Activated T-cell treated with anti-CD3 and anti-CD28 coated beads for 1 hour (primary cell): Measurements from ENCODE around the gene TPX2.

Source experiments
- DNase-seq: peaks from one replicate; pipeline ENCODE4 v3.0.0-alpha.2; 2020; ENCODE audit warnings: low read depth

TPX2 gene

GRCh38 chr20:31706607-31707257 lies 32.4 kb upstream of the TPX2 start:
- no peak for DNase-seq

GRCh38 chr20:31707258-31707615 lies 31.9 kb upstream of the TPX2 start:
- DNase-seq: no peak

GRCh38 chr20:31707994-31708735 lies 30.9 kb upstream of the TPX2 start:
- DNase-seq: no peak

DNA sequence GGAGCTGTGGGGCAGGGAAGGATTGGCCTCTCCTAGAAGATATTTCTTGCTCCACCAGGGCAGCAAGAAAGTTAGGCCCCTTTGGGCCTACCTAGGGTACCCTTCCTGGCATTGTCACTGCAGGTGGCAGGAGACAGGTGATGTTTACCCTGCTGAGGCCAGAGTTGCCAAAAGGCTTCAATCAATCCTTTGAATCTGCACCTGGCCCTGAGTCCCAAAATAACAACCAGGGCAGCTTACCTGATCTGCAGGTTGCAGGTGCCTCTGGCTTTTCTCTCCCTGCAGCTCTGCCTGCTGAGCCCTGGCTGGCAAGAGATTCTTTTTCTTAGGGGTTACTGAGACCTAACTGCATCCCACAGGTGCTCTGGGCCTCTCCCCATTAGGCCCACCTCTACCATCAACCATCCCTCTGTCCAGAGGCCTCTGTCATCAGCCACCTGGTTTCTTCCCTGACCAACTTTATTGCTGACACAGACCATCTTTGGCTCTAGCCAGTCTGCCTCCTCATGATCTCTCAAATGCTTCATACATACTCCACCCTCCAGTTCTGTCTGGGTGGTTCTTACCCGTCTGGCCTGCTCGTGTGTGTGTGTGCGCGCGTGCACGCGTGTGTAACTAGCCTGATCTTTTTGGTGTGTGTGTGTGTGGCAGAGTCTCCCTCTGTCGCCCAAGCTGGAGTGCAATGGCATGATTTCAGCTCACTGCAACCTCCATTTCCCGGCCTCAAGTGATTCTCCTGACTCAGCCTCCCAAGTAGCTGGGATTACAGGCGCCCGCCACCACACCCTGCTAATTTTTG lies 30.2 kb upstream of the TPX2 start:
- DNase-seq: no peak

DNA sequence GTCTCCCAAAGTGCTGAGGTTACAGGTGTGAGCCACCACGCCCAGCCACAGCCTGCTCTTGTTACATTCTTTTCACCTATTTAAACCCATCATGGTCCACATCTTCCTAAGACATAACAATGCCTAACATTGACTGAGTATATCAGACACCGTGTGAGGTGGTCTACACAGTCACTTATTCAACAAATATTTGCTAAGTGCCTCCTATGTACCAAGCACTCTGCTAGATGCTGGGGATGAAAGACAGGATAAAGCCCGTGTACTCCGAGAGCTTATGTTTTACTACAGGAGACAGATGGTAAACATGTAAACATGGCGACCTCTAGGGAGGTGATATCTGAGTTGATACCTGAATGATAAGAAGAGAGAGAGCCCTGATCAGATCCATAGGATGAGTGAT lies 29.2 kb upstream of the TPX2 start:
- DNase-seq: no peak

DNA sequence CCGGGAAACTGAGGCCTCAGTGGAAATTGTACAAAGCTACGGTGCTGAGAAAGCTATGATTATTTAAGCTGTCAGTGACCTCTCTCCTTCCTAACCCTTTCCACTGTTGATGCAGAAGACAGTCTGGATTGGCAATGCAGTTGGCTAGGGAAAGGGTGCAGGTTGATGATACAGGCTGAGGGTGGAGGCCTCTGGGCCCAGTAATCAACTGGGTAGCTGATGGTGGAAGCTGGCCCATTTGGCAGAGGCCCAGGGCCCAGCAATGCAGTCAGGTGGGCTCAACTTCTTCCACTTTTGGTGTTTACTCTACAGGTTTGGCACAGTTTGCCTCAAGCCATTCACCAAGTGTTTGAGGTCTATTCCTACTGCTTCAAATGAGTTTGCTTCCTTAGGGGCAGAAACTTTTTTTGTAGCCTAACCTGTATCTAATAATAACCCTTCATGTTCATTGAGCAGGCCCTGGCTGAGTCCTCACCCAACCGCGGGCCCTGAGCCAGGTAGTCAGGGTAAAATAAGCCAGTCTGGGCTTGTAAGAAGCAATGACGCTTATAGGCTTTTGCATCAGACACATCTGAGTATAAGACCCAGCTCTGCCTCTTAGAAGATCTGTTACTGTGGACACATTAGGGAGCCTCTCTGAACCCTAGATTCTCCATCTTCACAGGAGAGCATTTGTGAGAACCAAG lies 28.5 kb upstream of the TPX2 start:
- no peak for DNase-seq

- no peak for DNase-seq
These were observed 27.6 kb upstream of the TPX2 start for GRCh38 chr20:31711179-31712111.

DNA sequence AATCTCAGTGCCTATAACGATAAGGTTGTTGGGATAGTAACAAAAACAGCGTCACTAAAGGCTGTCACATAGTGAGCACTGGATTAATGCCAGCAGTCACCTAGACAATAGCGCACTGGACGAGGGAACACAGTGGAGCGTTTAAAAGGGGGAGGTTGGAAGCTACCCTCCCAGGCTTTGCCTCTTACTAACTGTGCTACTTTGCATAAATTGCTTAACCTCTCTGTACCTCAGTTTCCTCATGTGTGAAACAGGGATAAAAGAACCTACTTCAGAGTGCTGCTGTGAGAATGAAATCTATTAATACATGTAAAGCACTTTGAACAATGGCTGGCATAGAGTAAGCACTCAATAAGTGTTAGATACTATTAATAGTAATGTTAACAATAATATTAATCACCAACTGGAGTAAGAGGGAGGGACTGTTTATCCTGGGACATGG lies 27.0 kb upstream of the TPX2 start:
- DNase-seq: no peak

DNA sequence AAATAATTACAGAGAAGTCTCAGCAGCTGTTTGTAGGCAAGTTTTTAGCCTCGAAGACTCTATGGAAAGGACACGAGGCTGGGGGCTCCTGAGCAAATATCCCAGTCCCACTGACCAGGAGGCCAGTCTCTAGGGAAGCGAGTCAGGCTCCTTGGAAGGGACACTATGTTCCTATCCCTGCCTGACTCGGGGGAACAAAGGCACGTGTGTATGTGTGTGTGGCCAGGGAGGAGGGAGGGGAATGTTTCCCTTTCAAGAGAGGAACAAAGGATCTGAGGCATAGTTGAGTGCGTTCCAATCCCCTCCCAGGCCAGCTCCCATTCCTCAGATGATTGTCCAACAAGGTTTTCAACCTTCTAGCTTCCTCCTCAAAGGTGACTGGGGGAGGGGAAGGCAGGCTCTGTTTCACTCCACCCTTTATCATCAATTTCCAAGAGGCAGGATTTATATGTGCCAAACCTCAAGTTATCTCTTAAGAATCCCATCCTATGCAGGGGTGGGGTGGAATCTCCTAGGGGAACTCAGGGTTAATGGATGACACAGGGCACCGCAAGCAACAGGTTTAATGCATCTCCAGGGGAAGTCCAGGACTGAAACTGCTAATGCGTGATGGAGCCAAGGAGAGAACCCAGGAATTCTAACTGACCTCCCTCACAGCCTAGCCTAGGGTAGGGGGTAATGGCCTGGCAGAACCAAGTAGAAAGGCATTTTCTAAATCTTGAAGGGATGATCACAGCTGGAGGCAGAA lies 26.4 kb upstream of the TPX2 start:
- no peak for DNase-seq

DNA sequence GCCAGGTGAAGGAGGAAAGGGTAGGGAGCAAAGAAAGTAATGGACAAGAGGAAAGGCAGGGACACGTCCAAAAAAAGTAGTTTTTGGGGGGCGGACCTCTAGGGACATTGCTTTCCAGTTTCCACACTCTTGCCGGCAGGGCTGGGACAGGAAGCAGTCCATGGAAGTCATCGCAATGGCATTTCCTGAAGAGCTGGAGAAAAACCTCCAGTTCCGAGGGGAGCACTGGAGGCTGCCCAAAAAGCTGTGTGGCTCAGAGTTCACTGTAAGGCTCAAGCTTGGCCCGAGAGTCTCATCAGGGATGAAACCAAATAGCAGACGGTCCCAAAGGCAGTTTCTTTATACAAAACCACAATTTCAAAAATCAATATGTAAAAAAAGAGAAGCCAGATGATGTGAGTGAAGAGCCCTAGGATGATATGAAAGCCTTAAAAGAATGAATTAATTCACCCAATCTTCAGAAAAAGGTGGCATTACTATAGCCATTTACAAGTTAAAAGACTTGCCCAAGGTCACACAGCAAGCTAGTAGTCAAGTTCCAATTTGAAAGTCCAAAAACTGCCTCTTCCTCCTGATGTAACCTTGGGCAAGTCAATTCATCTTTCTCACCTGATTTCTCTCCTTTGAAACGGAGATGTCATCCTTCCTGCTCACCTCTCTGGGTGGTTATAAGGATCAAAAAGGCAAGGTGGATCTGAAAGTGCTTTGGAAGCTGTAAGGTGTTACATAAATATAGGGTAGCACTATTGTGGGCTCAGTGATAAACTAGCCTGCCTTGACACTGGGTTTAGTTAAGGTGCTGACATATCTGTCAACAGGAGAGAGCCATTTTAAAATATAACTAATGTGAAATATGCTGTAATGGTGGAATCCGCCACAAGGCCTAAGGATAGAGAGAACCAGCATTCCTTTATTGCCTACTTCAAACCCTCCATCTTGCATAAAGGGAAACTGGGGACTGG lies 25.5 kb upstream of the TPX2 start:
- no peak for DNase-seq

DNA sequence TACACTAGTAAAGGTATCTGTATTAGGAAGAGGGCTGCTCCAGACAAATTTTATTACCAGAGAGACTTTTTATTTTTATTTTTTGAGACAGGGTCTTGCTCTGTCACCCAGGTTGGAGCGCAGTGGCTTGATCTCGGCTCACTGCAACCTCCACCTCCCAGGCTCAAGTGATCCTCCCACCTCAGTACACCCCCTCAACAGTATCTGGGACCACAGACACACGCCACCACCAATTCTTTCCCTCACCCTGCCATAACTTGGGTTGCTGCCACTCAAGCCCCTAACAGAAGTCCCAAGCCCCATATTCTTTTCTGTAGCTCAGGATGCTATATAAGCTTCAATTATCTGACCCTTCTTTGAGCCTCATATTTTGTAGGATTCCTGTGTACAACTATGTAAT lies 23.3 kb upstream of the TPX2 start:
- DNase-seq: no peak

GRCh38 chr20:31716351-31716750 lies 22.7 kb upstream of the TPX2 start:
- no peak for DNase-seq

GRCh38 chr20:31716818-31717477 lies 22.1 kb upstream of the TPX2 start:
- DNase-seq: no peak

- no peak for DNase-seq
These were observed 21.4 kb upstream of the TPX2 start for GRCh38 chr20:31717478-31718201.

DNA sequence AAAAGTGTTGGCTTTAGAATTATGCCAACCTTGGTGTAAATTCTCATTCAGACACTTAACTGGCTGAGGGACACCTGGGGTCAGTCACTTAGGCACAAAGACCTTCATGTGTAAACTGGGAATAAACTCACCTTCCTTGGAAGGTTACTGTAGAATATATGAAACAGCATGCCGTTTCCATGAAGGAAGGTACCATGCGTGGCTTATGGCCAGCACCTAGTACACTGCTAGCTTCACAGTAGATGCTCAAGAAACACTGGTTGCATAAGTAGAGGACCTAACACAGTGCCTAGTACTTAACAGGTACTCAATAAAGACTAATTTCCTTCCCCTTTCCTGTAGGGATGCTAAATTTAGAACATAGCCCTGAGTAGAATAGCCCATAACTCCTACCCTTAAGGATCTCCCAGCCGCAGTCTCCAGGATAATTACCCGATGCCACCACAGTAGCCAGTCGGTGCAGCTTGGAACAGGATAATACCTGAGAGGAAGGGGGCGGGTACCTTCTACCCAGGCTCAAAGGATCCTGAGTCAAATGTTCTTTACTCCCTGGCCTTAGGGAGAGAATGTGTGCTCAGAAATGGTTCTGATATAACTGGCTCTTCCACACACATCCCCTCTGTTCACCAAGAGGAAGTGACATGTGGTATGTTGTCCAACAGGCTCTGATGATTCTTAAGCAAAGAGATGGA lies 20.0 kb upstream of the TPX2 start:
- DNase-seq: no peak

GRCh38 chr20:31719644-31720485 lies 19.2 kb upstream of the TPX2 start:
- no peak for DNase-seq
